ENCODE measurements around the gene DHRS2. TPM values are rescaled to one million over a fixed set of nuclear protein-coding genes. Genes with fewer than 3 reads are reported as not detected.

The DHRS2 gene
- total RNA-seq, 1 experiment from 2014 or later: 5.9 TPM

- no peak for DNase-seq (ENCODE audit: low read depth)
Observed at GRCh38 chr14:23693252-23693775, 57.1 kb downstream of the DHRS2 start.

- no peak for DNase-seq (ENCODE audit: low read depth)
Observed at GRCh38 chr14:23694085-23694948, 58.2 kb downstream of the DHRS2 start.

Other genes with a start within 250 kb of the DHRS2 start
- gene MYH6, start 228.1 kb upstream of the DHRS2 start, total RNA-seq (2014; rRNA removed; shearing (Covaris generic)): not detected in 2 replicates
- not detected in 2 replicates for gene MYH7, start 200.7 kb upstream of the DHRS2 start, total RNA-seq (2014; rRNA removed; shearing (Covaris generic))
- gene NGDN, start 166.7 kb upstream of the DHRS2 start, total RNA-seq (2014; rRNA removed; shearing (Covaris generic)): 176 and 177 TPM in 2 replicates
- 0.23 and 0.42 TPM in 2 replicates for gene ZFHX2, start 84.6 kb upstream of the DHRS2 start, total RNA-seq (2014; rRNA removed; shearing (Covaris generic))
- gene THTPA, start 80.1 kb upstream of the DHRS2 start, total RNA-seq (2014; rRNA removed; shearing (Covaris generic)): 8.5 and 9.0 TPM in 2 replicates
- gene AP1G2, start 68.6 kb upstream of the DHRS2 start, total RNA-seq (2014; rRNA removed; shearing (Covaris generic)): 10.2 and 47.7 TPM in 2 replicates
- 0.29 TPM in 1 of 2 replicates, not detected in the other for gene JPH4, start 57.6 kb upstream of the DHRS2 start, total RNA-seq (2014; rRNA removed; shearing (Covaris generic))